MG63 (cell line): Measurements from ENCODE around the gene IFI30. TPM values are rescaled to one million over a fixed set of nuclear protein-coding genes. Genes with fewer than 3 reads are reported as not detected.
"Not testable (repeated sequence)": the region's sequence is repeated elsewhere in the genome, so short reads cannot be mapped to it uniquely, and the experiment has no call there.

ENCODE experiments used
- DNase-seq: peaks from one replicate; pipeline ENCODE4 v3.0.0-alpha.2; 2020
- H3K27me3 ChIP-seq: fragments of 250-450 bp; sonication (Bioruptor Pico); 2 replicates; pipeline ENCODE4 v1.5.1; 2020; ENCODE audit warnings: mild to moderate bottlenecking, moderate library complexity
- H3K36me3 ChIP-seq: fragments of 250-450 bp; sonication (Bioruptor Pico); 2 replicates; pipeline ENCODE4 v1.5.1; 2020; ENCODE audit warnings: mild to moderate bottlenecking, moderate library complexity
- H3K4me3 ChIP-seq: fragments of 250-450 bp; sonication (Bioruptor Pico); 2 replicates; pipeline ENCODE4 v1.5.1; 2020; ENCODE audit warnings: mild to moderate bottlenecking, moderate library complexity
- H3K9me3 ChIP-seq: fragments of 250-450 bp; sonication (Bioruptor Pico); 2 replicates; pipeline ENCODE4 v1.5.1; 2020; ENCODE audit warnings: mild to moderate bottlenecking, moderate library complexity
- total RNA-seq: library from RNA; depleted of rRNA; stranded (reverse); fragments of >200 nt; shearing (Covaris generic); gene quantifications from 2 replicates; pipeline ENCODE4 v1.2.3, GENCODE V29; 2014; ENCODE audit warnings: low replicate concordance

The IFI30 gene
- total RNA-seq, 1 experiment from 2014 or later = 1.0 TPM

DNA sequence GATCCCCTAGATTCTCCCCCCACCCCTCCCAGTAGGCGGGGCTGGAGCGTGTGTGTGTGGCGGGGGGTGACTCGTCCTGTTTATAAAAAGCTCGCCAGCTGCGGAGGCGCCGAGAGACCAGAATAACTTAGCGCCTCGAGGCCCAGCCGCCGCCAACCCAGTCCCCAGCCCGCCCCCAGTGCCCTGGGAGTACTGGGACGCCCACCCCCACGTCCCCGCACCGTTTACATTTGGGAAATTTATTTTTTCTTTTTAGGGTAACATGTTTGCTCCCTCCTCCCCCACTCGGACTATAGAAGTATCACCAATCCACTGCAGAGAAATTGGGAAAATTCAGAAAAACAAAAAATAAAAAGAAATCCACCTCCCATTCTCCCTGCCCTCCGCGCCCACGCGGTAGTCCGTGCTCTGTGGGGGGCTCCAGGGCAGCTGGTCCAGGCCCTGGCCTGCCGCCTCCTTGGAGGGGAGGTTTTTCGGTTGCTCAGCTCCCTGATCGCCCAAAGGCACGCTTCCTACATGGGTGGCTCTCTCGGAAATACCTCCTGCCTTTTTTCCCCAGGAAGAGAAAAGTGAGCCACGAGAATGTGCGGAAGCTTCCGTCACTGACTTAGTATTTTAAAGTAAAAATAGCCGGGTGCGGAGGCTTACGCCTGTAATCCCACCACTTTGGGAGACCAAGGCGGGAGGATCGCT lies 31.7 kb downstream of the IFI30 start:
- H3K36me3 ChIP-seq = peaks cover 8% of the 10 kb centered on the region
- peak; percentile 92 for DNase-seq
- H3K9me3 ChIP-seq = no peaks in the 10 kb centered on the region
- no peaks in the 10 kb centered on the region for H3K27me3 ChIP-seq
- H3K4me3 ChIP-seq = peak overlapping the region; percentile 63

DNA sequence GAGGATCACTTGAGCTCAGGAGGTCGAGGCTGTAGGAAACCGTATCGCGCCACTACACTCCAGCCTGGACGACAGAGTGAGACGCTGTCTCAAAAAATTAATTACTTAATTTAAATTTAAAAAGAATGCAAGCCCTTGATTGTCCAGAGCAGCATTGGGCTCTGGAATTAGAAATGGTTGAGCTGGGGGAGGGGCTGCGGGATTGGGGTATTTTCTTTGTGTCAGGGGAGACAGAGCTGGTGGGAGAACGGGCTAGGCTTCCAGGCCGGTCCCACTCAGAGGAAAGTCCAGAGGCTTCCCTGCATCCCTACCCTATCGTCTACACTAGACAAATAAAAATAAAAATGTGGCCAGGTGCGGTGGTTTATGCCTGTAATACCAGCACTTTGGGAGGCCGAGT lies 32.4 kb downstream of the IFI30 start:
- no peak for DNase-seq
- Histone ChIP-seq H3K27me3 (no peaks in the 10 kb centered on the region), H3K9me3 (no peaks in the 10 kb centered on the region), H3K36me3 (peaks cover 6% of the 10 kb centered on the region; the same call in 1 of the 2 replicates), H3K4me3 (no peak overlapping the region)

DNA sequence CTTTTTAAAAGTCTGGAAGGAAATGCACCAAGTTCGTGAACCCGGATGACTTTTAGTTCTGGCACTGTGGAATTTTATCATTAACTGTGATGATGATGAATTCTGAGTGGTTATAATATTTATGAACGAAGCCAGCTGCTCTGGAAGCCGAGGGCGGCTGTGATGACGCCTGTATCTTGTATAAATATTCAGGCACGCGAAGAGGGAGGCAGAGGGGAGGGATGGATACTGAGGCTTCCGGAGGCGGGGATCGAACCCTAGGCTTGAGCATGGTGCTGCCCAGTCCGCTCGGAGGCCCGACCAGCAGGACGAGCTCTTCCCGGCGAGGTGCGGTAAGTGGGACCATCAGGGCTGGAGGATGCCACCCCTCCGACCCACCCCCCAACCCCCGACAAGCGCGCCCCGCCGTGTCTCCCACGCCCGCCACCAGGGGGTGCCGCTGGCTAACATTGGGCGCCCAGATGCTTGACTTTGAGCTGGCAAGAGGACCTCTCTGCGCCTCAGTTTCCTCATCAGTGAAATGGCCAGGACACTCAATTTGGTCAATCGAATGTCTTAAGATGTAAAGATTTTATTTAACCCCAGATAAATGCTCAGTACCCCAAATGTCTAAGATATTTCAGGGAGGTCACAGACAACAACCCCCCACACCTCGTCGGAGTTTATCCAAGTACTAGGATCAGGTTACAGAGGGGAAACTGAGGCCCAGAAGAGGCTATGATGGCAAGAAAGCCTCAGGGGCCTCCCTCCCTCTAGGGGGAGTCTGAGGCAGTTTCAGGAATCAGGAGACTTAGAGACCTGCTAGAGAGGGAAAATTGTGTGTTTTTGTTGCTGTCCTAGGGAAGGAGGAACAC lies 34.7 kb downstream of the IFI30 start:
- H3K27me3 ChIP-seq = no peaks in the 10 kb centered on the region
- peak; percentile 90 for DNase-seq
- peak overlapping the region; percentile 38 for H3K4me3 ChIP-seq
- peaks cover 6% of the 10 kb centered on the region for H3K36me3 ChIP-seq
- H3K9me3 ChIP-seq = no peaks in the 10 kb centered on the region

DNA sequence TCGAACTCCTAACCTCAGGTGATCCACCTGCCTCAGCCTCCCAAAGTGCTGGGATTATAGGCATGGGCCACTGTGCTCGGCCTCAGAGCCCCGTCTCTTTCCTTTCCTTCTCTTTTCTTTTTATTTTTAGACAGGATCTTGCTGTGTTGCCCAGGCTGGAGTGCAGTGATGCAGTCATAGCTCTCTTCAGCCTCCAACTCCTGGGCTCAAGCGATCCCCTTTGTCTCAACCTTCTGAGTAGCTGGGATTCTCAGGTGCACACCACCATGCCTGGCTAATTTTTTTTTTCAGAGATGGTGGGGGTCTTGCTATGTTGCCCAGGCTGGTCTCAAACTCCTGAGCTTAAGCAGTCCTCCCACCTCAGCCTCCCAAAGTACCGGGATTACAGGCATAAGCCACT lies 36.3 kb downstream of the IFI30 start:
- H3K36me3 ChIP-seq, DNase-seq, H3K4me3 ChIP-seq, H3K9me3 ChIP-seq, H3K27me3 ChIP-seq: not testable (repeated sequence)

DNA sequence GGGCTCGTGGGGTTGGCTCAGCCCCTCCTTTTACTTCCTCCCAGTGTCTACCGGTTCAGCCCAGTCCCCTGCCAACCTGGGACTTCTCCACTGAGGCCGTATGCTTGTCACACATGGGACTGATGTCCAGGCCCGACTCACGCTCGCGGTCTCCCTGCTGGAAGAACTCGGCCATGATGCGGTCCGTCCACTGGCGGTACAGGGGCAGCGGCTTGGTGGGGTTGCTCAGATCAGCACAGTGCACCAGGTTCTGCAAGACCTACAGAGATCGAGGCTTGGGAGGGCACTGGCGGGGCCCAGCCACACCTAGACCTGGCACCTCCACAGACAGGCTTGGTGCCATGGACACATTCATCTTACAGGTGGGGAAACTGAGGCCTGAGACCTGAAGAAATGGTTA lies 38.1 kb downstream of the IFI30 start:
- Histone ChIP-seq H3K36me3 (peaks cover 6% of the 10 kb centered on the region), H3K4me3 (no peak overlapping the region), H3K9me3 (no peaks in the 10 kb centered on the region), H3K27me3 (no peaks in the 10 kb centered on the region)
- DNase-seq = no peak

DNA sequence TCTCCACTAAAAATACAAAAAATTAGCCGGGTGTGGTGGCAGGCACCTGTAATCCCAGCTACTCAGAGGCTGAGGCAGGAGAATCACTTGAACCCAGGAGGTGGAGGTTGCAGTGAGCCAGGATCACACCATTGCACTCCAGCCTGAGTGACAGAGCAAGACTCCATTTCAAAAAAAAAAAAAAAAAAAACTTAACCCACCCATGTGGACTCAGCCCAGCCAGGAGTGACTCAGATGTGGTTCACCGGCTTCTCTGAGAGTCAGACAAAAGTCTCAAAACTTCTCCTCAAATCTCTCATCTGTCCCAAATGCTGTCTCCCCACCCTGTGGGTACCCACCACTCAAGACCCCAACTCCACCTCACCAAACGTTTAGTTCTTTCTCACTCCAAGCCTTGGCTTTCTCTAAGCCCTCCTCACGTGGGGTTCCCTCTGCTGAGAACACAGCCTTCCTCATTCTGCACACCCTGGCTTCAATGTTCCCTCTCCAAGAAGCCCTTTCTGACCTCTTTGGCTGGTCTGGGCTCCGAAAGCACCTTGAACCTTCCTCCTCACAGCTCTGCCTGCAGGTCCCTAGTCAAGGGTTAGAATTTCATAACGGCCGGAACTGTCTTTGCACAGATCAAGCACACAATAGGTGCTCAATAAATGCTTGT lies 41.3 kb downstream of the IFI30 start:
- Histone ChIP-seq H3K27me3 (no peaks in the 10 kb centered on the region), H3K36me3 (peaks cover 6% of the 10 kb centered on the region), H3K9me3 (no peaks in the 10 kb centered on the region), H3K4me3 (no peak overlapping the region)
- peak; percentile 79 for DNase-seq

DNA sequence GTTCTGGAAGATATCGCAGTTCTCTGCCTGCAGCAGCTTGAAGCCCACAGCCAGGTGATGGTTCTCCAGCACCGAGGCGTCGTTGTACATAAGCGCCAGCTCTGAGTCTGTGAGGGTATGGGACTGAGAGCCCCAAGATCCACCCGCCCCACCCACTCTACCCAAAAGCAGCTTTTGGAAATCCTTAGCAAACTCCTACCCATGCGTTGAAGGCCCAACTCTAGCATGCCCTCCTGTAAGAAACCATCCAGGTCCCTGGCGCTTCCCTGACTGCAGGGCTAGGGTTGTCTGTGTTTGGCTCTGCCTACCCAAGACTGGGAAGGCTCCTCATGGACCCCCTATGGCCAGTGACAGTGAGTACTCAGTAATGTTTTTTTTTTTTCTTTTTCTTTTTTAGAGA lies 43.2 kb downstream of the IFI30 start:
- no peak overlapping the region for H3K4me3 ChIP-seq
- no peak for DNase-seq
- no peaks in the 10 kb centered on the region for H3K9me3 ChIP-seq
- peaks cover 6% of the 10 kb centered on the region for H3K36me3 ChIP-seq
- no peaks in the 10 kb centered on the region for H3K27me3 ChIP-seq

DNA sequence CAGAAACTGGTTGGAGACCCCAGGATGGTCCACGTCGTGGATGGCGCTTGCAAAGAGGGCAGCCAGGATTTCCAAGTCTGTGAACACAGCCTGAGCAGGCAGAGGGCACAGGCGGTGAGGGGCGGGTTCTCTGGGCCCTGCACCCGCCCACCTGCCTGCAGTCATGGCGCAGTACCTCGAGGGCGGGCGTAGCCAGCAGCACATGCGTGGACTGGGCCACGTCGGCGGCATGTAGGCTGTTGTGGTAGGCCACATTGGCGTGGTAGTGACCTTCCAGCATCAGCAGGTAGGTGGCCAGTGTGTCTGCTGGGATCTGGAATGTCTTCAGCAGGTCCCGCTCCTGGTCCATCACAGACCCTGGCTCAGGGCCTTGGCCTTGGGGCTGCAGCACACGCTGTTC lies 44.5 kb downstream of the IFI30 start:
- Histone ChIP-seq H3K9me3 (no peaks in the 10 kb centered on the region), H3K36me3 (peaks cover 1% of the 10 kb centered on the region), H3K4me3 (no peak overlapping the region), H3K27me3 (no peaks in the 10 kb centered on the region)
- DNase-seq = no peak

DNA sequence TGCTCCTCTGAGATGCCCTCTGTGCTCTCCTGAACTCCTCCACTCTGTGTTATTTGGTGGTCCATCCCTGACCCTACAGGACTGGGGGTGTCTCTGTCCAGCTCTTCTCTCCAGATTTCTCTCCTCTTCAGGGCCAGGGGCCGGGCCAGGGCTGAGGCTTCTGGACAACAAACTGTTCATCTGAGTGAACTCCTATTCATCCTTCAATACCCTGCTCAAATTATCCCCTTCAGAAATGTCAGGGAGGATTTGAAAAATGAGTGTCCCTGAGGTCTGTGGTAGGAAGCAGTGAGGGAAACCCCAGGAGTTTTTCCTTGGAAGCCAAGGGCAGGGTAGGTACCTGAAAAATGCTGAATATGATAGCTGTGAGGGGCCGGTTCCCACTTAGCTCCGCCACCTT lies 45.0 kb downstream of the IFI30 start:
- no peak for DNase-seq
- Histone ChIP-seq H3K36me3 (no peaks in the 10 kb centered on the region; the same call in none of the 2 replicates), H3K9me3 (no peaks in the 10 kb centered on the region), H3K4me3 (no peak overlapping the region), H3K27me3 (no peaks in the 10 kb centered on the region)

DNA sequence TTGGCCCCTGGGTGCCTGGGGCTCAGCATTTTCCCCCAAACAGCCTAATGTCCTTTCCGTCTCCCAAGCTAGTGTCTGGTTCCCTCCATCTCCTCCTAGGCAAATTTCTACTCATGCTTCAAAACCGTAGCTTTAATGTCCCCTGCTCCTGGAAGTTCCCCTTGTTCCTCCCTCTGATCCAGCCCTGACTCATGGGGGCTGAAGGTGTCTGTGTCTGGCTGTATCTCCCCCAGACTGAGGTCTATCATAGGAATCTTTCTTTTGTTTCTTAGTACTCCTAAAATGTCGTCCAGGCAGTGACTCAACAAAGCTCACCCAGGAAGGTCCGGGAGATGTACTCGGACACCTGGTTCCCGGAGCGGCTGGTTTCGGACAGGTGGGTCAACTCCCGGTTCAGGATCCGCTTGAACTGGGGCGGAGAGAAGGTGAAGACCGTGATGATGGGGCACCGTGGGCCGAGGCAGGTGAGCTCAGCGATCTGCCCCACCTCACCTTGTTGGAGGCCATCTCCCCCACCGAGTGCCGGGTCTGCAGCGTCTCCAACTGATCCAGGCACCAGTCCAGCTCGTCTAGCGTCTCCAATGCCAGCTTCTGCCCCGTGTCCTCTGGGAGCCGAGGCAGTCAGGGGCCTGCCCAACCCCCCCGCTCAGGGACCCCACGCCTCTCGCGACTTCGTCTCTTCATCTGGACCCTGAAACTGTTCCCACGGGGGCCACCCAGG lies 46.5 kb downstream of the IFI30 start:
- no peak overlapping the region for H3K4me3 ChIP-seq
- no peaks in the 10 kb centered on the region for H3K9me3 ChIP-seq
- no peaks in the 10 kb centered on the region; the same call in none of the 2 replicates for H3K36me3 ChIP-seq
- H3K27me3 ChIP-seq = no peaks in the 10 kb centered on the region
- no peak for DNase-seq

DNA sequence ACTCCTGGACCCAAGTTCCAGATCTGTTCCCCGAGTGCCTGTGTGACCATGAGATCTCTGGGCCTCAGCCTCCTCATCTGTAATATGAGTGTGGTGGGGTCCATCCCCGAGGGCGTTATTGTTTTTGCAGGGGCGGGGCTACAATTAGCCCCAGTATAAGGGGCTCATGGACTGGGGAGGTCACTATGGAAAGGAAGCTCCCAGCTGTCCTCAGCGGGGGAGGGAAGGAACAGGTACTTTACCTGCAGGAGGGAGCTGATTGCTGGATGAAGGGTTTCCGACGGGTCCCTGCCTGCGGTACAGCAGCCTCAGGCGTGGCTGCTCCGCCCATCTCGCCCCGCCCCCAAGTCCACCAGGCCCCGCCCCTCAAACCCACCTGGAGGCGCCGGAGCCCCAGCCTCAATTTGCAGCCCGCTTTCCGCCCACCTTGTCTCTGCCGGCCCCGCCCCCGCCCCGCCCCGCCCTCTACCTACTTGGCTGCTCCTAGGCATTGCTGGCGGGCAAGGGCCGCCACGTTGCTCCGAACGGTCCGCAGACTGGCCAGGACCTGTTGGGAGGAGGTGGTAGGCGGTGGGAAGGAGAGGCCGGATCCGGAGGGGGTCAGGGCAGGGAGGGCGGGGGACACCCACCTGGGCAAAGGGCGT lies 47.1 kb downstream of the IFI30 start:
- Histone ChIP-seq H3K4me3 (no peak overlapping the region), H3K27me3 (no peaks in the 10 kb centered on the region), H3K9me3 (no peaks in the 10 kb centered on the region), H3K36me3 (no peaks in the 10 kb centered on the region; the same call in 1 of the 2 replicates)
- DNase-seq = no peak

DNA sequence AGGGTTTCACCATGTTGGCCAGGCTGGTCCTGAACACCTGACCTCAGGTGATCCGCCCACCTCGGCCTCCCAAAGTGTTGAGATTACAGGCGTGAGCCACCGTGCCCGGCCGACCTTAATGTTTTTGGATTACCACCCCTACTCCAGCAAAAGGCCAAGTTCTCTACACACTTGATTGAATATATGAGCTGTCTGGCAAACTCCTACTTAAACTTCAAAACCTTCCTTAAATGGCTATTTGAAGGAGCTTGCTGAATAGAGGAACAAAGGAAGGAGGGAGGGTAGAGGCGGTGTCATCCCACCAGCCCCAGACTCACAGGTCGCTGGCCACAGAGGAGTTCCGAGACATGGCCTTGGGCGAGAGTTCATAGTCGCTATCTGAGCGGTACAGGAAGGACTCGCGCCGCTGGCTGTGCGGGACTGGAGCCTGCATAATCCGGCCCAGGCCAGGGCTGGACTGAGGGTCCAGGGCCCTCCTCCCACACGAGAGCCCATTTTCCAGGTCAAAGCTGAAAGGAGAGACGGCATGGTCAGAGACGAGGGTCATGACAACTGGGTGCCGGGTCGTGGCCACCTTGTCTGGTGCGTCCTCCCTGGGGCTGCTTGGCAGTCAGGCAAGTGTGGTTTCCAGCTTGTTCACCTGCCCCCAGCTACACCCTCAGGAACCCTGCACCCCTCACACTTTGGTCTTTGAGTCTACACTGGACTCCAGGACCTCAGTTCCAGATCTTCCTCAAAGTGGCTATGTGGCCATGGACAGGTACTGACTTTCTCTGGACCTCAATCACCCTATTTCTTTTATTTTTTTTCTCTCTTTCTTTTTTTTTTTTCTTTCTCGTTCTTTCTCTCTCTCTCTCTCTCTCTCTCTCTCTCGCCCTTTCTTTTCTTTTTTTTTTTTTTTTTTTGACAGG lies 48.5 kb downstream of the IFI30 start:
- Histone ChIP-seq H3K36me3 (no peaks in the 10 kb centered on the region; the same call in 1 of the 2 replicates), H3K27me3 (no peaks in the 10 kb centered on the region), H3K4me3 (no peak overlapping the region), H3K9me3 (no peaks in the 10 kb centered on the region)
- no peak for DNase-seq

DNA sequence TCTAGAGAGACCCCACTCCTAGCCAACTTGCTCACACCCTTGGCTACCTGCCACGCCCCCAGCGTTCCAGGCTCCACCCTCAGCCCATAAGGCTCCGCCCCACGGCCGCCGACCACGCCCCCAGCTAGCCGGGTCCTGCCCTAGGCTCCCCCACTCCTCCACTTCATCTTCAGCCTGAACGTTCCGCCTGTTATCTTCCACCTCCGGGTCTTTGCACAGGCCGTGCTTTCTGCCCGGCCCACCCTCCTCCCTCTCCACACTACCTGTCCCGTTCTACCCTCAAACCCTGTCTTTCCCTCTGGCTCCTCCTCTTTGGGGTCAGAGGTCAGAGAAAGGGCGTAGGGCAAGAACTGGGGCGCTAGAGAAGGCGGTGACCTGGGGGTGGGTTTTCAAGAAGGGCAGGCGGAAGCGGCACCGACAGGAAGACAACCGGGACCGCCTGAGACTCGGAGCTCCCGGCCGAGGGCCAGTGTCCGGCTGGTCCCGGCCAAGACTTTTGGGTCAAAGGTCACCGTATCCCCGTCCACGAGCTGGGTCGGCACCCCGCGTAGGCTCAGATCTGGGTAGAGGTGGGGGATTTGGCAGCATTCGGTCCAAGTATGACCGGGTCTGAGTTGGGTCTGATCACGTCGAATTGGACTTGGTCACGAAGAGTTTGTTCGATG lies 50.4 kb downstream of the IFI30 start:
- peak overlapping the region; percentile 44 for H3K4me3 ChIP-seq
- no peaks in the 10 kb centered on the region for H3K9me3 ChIP-seq
- peak; percentile 39 for DNase-seq
- H3K27me3 ChIP-seq = no peaks in the 10 kb centered on the region; the same call in 1 of the 2 replicates
- no peaks in the 10 kb centered on the region for H3K36me3 ChIP-seq

DNA sequence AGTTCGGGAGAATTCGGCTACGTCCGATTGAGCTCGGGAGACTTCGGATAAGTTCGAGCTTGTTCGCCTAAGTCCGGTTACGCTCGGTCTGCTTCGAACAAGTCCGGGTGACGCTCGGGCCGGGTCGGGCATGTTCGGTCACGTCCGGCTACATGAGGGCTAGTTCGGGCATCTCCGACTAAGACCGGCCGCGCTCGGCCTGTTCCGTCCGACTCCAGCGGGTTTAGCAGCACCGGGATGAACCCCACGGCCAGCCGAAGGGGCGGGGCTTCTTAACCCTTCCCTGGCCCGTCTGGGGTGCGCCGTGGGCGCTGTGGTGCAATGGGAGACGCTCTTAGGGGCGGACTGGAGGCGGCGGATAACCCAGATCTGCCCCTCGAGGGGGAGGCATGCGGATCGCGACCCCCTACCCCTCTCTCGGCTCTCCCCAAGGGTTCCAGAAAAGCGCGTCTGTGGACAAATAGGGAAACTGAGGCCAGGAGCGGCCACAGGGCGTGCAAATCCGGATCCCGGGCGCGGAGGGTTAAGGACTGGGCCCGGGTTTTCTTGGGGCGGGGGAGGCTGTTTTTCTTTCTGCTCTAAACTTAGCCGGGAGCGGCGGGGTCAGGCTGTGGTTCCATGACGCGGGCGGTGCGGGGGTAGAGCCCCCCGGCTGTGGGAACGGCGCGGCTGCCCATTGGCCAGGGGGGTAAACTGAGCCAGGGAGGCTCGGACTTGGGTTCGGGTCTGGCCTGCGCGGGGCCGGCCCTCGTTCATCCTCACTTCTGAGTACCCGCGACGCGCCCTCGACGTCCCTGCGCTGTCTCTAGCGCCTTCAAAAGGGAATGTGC lies 51.1 kb downstream of the IFI30 start:
- peak; percentile 97 for DNase-seq
- Histone ChIP-seq H3K9me3 (no peaks in the 10 kb centered on the region), H3K4me3 (peak overlapping the region; percentile 44), H3K36me3 (no peaks in the 10 kb centered on the region), H3K27me3 (peaks cover under 1% of the 10 kb centered on the region)
